Measurements from ENCODE around the gene DLGAP1.

The DLGAP1 gene

DNA sequence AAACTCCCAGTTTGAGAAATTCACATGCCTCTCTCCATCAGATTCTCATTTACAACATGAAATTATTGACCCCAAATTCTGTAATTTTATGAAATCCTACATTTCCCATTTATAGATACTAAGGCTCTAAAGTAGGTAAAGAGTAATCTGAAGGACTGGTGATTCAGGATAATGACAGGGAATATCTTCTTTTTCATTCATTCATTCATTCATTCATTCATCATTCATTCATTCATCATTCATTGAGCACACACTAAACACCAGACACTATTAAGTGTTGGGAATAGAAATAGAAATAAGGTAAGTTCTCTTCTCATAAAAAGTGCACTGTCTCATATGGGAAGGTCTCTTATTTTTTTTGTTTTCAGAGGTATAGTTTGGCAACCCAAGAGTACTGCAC is 888.3 kb downstream of the DLGAP1 start:
- TF ChIP-seq ZFP30 (CRISPR knock-in tag; IDR thresholded peaks at IDR 0.05), result no peak
- no peak for TF ChIP-seq TCF4 (CRISPR knock-in tag; IDR thresholded peaks at IDR 0.05; ENCODE audit: borderline replicate concordance)
- no peak for TF ChIP-seq PPARA (CRISPR knock-in tag; IDR thresholded peaks at IDR 0.05; ENCODE audit: borderline replicate concordance)
- no peak for TF ChIP-seq SNAI2 (CRISPR knock-in tag; IDR thresholded peaks at IDR 0.05)
- ATAC-seq, result no peak

DNA sequence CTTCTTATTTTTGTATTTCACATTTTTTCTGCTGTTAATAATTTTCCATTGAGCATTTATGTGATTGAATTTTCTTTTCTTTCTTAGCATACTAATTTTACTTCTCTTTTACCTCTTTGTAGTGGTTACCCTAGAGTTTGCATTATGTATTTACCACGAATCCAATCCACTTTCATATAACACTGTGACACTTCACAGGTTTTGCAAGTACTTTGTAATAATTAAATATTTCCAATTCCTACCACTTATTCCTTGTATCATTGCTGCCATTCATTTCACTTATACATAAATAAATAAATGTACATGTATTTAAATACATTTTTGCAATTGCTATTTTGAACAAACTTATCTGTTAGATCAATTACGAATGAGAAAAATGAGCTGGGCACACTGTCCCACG is 894.4 kb downstream of the DLGAP1 start:
- ATAC-seq, result no peak
- no peak for TF ChIP-seq BACH2 (CRISPR knock-in tag; IDR thresholded peaks at IDR 0.05; ENCODE audit: borderline replicate concordance)
- TF ChIP-seq ESRRG (CRISPR knock-in tag; IDR thresholded peaks at IDR 0.05), result no peak
- TF ChIP-seq ARNTL (CRISPR knock-in tag; IDR thresholded peaks at IDR 0.05; ENCODE audit: borderline replicate concordance, low read depth), result no peak
- TF ChIP-seq, protein P1, sequence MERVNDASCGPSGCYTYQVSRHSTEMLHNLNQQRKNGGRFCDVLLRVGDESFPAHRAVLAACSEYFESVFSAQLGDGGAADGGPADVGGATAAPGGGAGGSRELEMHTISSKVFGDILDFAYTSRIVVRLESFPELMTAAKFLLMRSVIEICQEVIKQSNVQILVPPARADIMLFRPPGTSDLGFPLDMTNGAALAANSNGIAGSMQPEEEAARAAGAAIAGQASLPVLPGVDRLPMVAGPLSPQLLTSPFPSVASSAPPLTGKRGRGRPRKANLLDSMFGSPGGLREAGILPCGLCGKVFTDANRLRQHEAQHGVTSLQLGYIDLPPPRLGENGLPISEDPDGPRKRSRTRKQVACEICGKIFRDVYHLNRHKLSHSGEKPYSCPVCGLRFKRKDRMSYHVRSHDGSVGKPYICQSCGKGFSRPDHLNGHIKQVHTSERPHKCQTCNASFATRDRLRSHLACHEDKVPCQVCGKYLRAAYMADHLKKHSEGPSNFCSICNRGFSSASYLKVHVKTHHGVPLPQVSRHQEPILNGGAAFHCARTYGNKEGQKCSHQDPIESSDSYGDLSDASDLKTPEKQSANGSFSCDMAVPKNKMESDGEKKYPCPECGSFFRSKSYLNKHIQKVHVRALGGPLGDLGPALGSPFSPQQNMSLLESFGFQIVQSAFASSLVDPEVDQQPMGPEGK (CRISPR knock-in tag; IDR thresholded peaks at IDR 0.05; ENCODE audit: borderline replicate concordance), result no peak
- TF ChIP-seq, protein P2, sequence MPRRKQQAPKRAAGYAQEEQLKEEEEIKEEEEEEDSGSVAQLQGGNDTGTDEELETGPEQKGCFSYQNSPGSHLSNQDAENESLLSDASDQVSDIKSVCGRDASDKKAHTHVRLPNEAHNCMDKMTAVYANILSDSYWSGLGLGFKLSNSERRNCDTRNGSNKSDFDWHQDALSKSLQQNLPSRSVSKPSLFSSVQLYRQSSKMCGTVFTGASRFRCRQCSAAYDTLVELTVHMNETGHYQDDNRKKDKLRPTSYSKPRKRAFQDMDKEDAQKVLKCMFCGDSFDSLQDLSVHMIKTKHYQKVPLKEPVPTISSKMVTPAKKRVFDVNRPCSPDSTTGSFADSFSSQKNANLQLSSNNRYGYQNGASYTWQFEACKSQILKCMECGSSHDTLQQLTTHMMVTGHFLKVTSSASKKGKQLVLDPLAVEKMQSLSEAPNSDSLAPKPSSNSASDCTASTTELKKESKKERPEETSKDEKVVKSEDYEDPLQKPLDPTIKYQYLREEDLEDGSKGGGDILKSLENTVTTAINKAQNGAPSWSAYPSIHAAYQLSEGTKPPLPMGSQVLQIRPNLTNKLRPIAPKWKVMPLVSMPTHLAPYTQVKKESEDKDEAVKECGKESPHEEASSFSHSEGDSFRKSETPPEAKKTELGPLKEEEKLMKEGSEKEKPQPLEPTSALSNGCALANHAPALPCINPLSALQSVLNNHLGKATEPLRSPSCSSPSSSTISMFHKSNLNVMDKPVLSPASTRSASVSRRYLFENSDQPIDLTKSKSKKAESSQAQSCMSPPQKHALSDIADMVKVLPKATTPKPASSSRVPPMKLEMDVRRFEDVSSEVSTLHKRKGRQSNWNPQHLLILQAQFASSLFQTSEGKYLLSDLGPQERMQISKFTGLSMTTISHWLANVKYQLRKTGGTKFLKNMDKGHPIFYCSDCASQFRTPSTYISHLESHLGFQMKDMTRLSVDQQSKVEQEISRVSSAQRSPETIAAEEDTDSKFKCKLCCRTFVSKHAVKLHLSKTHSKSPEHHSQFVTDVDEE (CRISPR knock-in tag; IDR thresholded peaks at IDR 0.05), result no peak
- no peak for TF ChIP-seq ZFP3 (CRISPR knock-in tag; IDR thresholded peaks at IDR 0.05)
- TF ChIP-seq ZNF8 (CRISPR knock-in tag; IDR thresholded peaks at IDR 0.05), result no peak
- no peak for TF ChIP-seq CSDC2 (CRISPR knock-in tag; IDR thresholded peaks at IDR 0.05)
- TF ChIP-seq RARB (CRISPR knock-in tag; IDR thresholded peaks at IDR 0.05), result no peak

DNA sequence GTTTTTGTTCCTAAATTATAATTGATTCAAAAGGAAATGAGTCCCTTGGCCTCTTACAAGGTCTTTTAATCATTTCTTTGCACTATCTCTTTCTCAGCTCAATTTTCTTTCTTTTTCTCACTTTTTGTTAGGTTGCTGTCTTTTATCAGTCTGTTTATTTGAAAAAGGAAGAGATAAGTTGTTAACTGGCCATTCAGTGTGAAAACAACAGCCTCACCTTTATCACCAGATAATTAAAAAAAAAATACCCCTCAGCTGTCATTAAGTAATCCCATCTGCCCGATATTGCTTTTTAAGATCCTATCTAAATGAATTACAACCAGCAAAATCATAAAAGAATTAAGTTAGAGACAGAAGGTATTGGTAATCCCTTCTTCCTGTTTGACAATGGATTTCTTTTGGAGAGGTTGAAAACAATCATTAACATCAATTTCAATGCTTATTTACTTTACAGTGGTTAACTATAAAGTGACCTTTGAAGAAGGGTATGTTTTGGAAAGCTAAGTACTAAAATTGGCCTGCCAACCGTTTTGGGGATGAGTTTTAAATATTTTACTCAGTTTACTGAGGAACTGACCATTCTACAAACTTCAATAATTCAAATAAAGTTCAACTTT is 900.2 kb downstream of the DLGAP1 start:
- ATAC-seq, result no peak
- TF ChIP-seq TCF4 (CRISPR knock-in tag; IDR thresholded peaks at IDR 0.05; ENCODE audit: borderline replicate concordance), result 0 out of 2 replicates have a peak, but pooled peaks have one; percentile 21
- TF ChIP-seq ARNTL (CRISPR knock-in tag; IDR thresholded peaks at IDR 0.05; ENCODE audit: borderline replicate concordance, low read depth), result no peak

DNA sequence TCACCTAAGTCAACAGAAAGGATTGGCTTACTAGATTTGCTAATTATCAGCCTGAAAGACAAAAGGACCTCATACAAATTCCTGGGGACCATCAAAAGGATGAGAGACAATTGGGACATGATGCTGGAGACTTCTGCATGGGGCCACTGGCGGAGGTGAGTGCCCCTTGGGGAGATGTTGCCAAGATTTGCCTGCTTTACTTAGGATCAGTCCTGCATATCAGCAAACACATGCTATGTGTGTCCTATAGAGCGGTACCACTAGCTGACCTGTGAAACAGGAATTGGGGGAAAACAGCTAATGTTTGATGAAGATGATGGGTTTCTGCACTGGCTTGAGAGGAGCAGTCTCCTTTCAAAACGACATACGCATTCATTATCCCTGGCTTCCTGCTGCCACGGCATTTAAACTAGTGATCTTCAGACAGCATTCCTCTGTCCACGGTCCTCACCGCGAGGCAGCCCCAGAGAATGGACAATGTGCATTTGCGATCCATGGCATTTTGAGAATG is 901.0 kb downstream of the DLGAP1 start:
- TF ChIP-seq, protein P3, sequence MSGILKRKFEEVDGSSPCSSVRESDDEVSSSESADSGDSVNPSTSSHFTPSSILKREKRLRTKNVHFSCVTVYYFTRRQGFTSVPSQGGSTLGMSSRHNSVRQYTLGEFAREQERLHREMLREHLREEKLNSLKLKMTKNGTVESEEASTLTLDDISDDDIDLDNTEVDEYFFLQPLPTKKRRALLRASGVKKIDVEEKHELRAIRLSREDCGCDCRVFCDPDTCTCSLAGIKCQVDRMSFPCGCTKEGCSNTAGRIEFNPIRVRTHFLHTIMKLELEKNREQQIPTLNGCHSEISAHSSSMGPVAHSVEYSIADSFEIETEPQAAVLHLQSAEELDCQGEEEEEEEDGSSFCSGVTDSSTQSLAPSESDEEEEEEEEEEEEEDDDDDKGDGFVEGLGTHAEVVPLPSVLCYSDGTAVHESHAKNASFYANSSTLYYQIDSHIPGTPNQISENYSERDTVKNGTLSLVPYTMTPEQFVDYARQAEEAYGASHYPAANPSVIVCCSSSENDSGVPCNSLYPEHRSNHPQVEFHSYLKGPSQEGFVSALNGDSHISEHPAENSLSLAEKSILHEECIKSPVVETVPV (CRISPR knock-in tag; IDR thresholded peaks at IDR 0.05), result no peak
- TF ChIP-seq RARB (CRISPR knock-in tag; IDR thresholded peaks at IDR 0.05), result no peak
- no peak for TF ChIP-seq ZC3H10 (CRISPR knock-in tag; IDR thresholded peaks at IDR 0.05)
- TF ChIP-seq GLIS3 (CRISPR knock-in tag; IDR thresholded peaks at IDR 0.05), result no peak
- no peak for TF ChIP-seq PPARA (CRISPR knock-in tag; IDR thresholded peaks at IDR 0.05; ENCODE audit: borderline replicate concordance)
- no peak for TF ChIP-seq ZNF8 (CRISPR knock-in tag; IDR thresholded peaks at IDR 0.05)
- TF ChIP-seq, protein P4, sequence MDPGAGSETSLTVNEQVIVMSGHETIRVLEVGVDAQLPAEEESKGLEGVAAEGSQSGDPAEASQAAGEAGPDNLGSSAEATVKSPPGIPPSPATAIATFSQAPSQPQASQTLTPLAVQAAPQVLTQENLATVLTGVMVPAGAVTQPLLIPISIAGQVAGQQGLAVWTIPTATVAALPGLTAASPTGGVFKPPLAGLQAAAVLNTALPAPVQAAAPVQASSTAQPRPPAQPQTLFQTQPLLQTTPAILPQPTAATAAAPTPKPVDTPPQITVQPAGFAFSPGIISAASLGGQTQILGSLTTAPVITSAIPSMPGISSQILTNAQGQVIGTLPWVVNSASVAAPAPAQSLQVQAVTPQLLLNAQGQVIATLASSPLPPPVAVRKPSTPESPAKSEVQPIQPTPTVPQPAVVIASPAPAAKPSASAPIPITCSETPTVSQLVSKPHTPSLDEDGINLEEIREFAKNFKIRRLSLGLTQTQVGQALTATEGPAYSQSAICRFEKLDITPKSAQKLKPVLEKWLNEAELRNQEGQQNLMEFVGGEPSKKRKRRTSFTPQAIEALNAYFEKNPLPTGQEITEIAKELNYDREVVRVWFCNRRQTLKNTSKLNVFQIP (CRISPR knock-in tag; IDR thresholded peaks at IDR 0.05; ENCODE audit: borderline replicate concordance, low read depth), result no peak
- no peak for TF ChIP-seq ARNTL (CRISPR knock-in tag; IDR thresholded peaks at IDR 0.05; ENCODE audit: borderline replicate concordance, low read depth)
- no peak for TF ChIP-seq ESRRG (CRISPR knock-in tag; IDR thresholded peaks at IDR 0.05)
- no peak for ATAC-seq

DNA sequence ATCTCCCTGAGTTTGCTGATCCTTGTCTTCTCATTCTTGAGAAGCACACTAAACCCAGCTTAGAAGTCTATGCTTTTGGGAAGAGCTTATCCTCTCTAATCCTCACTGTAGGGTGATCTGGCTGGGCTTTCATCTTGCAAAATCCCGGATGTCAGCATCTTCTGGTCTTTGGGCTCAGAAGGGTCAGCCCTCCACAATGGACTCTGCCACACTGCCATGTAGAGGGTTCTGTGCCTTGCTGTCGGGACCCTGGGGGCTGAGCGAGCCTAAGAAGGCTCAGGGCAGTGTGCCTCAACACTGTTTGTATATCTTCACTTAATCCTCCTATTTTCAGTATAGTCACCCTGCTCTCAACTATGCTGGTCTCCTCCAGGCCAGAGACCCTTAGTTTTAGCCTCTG is 902.8 kb downstream of the DLGAP1 start:
- no peak for ATAC-seq

More for the DNA sequence above, 902.8 kb downstream of the DLGAP1 start:
- TF ChIP-seq ZNF565 (CRISPR knock-in tag; conservative IDR thresholded peaks at IDR 0.05; ENCODE audit: low read depth) (no peak), CSDC2 (CRISPR knock-in tag; IDR thresholded peaks at IDR 0.05) (no peak), ZC3H10 (CRISPR knock-in tag; IDR thresholded peaks at IDR 0.05) (no peak), ISL1 (CRISPR knock-in tag; IDR thresholded peaks at IDR 0.05) (no peak)
- TF ChIP-seq, protein P3 (CRISPR knock-in tag; IDR thresholded peaks at IDR 0.05), result no peak
- TF ChIP-seq, protein P1 (CRISPR knock-in tag; IDR thresholded peaks at IDR 0.05; ENCODE audit: borderline replicate concordance), result no peak

All from SK-N-SH treated with all-trans-retinoic acid at 6 μM for 48 hours (cell line).